Measurements from ENCODE around the gene RGP1. TPM values are rescaled to one million over a fixed set of nuclear protein-coding genes. Genes with fewer than 3 reads are reported as not detected.

RGP1 gene
- total and polyA plus RNA-seq, 7 donors = 10.2 to 37.2 (median 13.6) TPM

- Histone ChIP-seq H3K27me3 (no peaks in the 10 kb centered on the region), H3K4me1 (peaks cover 0 to 46% (median 39%) of the 10 kb centered on the region in 4 donors), H3K4me3 (no peak overlapping the region), H3K9me3 (no peaks in the 10 kb centered on the region), H3K36me3 (peaks cover 0 to 17% (median 0%) of the 10 kb centered on the region in 4 donors), H3K27ac (no peak overlapping the region)
- TF ChIP-seq POLR2AphosphoS5 (IDR thresholded peaks at IDR 0.05) (no peak), POLR2A (IDR thresholded peaks at IDR 0.05) (no peak), EP300 (IDR thresholded peaks at IDR 0.05) (no peak), CTCF (IDR thresholded peaks at IDR 0.05) (no peak)
- intact Hi-C loops (cut with DNase I) = no loop called here
- DNase-seq = no peak
Observed at GRCh38 chr9:35795695-35796094, 46.6 kb downstream of the RGP1 start.

- Histone ChIP-seq H3K4me1 (peaks cover 0 to 34% (median 26%) of the 10 kb centered on the region in 4 donors), H3K4me3 (no peak overlapping the region), H3K27me3 (no peaks in the 10 kb centered on the region), H3K36me3 (peaks cover 0 to 35% (median 10%) of the 10 kb centered on the region in 4 donors), H3K27ac (no peak overlapping the region), H3K9me3 (no peaks in the 10 kb centered on the region)
- WGBS, 2 donors = 93% methylated on average over 6 of the region's 6 CpGs
- intact Hi-C loops (cut with DNase I) = no loop called here
- DNase-seq = no peak
- TF ChIP-seq CTCF (IDR thresholded peaks at IDR 0.05) = no peak
- no peak for TF ChIP-seq EP300 (IDR thresholded peaks at IDR 0.05)
- TF ChIP-seq POLR2AphosphoS5 (IDR thresholded peaks at IDR 0.05) = no peak
- TF ChIP-seq POLR2A (IDR thresholded peaks at IDR 0.05) = no peak
Observed at GRCh38 chr9:35797311-35798109, 48.4 kb downstream of the RGP1 start.

- H3K4me1 ChIP-seq = peaks cover 0 to 21% (median 13%) of the 10 kb centered on the region in 4 donors
- H3K9me3 ChIP-seq = no peaks in the 10 kb centered on the region
- no peak overlapping the region for H3K27ac ChIP-seq
- TF ChIP-seq POLR2AphosphoS5 (IDR thresholded peaks at IDR 0.05) (no peak), POLR2A (IDR thresholded peaks at IDR 0.05) (no peak), CTCF (IDR thresholded peaks at IDR 0.05) (no peak), EP300 (IDR thresholded peaks at IDR 0.05) (no peak)
- no peaks in the 10 kb centered on the region for H3K27me3 ChIP-seq
- WGBS, 2 donors = 91 to 92% methylated on average over 4 of the region's 4 CpGs
- H3K4me3 ChIP-seq = no peak overlapping the region
- DNase-seq = no peak
- intact Hi-C loops (cut with DNase I) = no loop called here
- H3K36me3 ChIP-seq = peaks cover 0 to 45% (median 12%) of the 10 kb centered on the region in 4 donors
Observed at GRCh38 chr9:35798658-35799374, 49.7 kb downstream of the RGP1 start.

GRCh38 chr9:35800530-35800929, 51.4 kb downstream of the RGP1 start:
- Histone ChIP-seq H3K4me1 (peaks cover 0 to 4% (median 0%) of the 10 kb centered on the region in 4 donors), H3K9me3 (no peaks in the 10 kb centered on the region), H3K27me3 (no peaks in the 10 kb centered on the region), H3K4me3 (no peak overlapping the region), H3K36me3 (peaks cover 0 to 53% (median 12%) of the 10 kb centered on the region in 4 donors), H3K27ac (no peak overlapping the region)
- TF ChIP-seq EP300 (IDR thresholded peaks at IDR 0.05) (no peak), CTCF (IDR thresholded peaks at IDR 0.05) (no peak), POLR2AphosphoS5 (IDR thresholded peaks at IDR 0.05) (no peak), POLR2A (IDR thresholded peaks at IDR 0.05) (no peak)
- intact Hi-C loops (cut with DNase I) = no loop called here
- DNase-seq = no peak
- WGBS, 2 donors = 84 to 91% methylated on average over 7 of the region's 7 CpGs
